K562 (cell line): ENCODE results near the gene AMBRA1. TPM values are rescaled to one million over a fixed set of nuclear protein-coding genes. Genes with fewer than 3 reads are reported as not detected.

ENCODE experiments used
- ADNP ChIP-seq: fragments of 200-800 bp; sonication (Bioruptor generic); IDR thresholded peaks from 2 replicates; pipeline ENCODE4 v1.6.1; 2016; ENCODE audit warnings: missing genetic modification characterization, missing compliant biosample characterization
- CBFA2T3 ChIP-seq: fragments of 450-650 bp; IDR thresholded peaks from 2 replicates; pipeline ENCODE4 v1.6.1; 2017
- COPS2 ChIP-seq: fragments of 450-650 bp; conservative IDR thresholded peaks from 2 replicates; pipeline ENCODE4 v1.6.1; 2016; ENCODE audit warnings: mild to moderate bottlenecking, moderate library complexity
- DPF2 ChIP-seq: fragments of 450-650 bp; IDR thresholded peaks from 2 replicates; pipeline ENCODE4 v1.6.1; 2016
- EHMT2 ChIP-seq: fragments of 450-650 bp; IDR thresholded peaks from 2 replicates; pipeline ENCODE4 v1.6.1; 2018; ENCODE audit warnings: antibody characterized with exemption
- ESRRA ChIP-seq: fragments of 450-650 bp; IDR thresholded peaks from 2 replicates; pipeline ENCODE4 v1.6.1; 2014; ENCODE audit warnings: low read depth, mild to moderate bottlenecking, moderate library complexity, borderline replicate concordance
- FOXK2 ChIP-seq, 2 experiments: fragments of 450-650 bp; IDR thresholded peaks in 1 of 2; conservative IDR thresholded peaks in 1 of 2; 2 replicates each; pipeline ENCODE4 v1.6.1; 2016; ENCODE audit warnings: low read depth in 2 of 2, mild to moderate bottlenecking in 1 of 2
- FOXP1 ChIP-seq: sonication (generic); formaldehyde crosslinking; IDR thresholded peaks from 2 replicates; pipeline ENCODE4 v1.8.0; 2022; ENCODE audit warnings: mild to moderate bottlenecking, missing genetic modification reagents
- HDAC3 ChIP-seq: fragments of 450-650 bp; IDR thresholded peaks from 2 replicates; pipeline ENCODE4 v1.6.1; 2018; ENCODE audit warnings: borderline replicate concordance, mild to moderate bottlenecking, moderate library complexity; ENCODE audit not compliant: partially characterized antibody
- NBN ChIP-seq: fragments of 450-650 bp; IDR thresholded peaks from 2 replicates; pipeline ENCODE4 v1.6.1; 2016; ENCODE audit warnings: low read depth, mild to moderate bottlenecking
- NFE2L1 ChIP-seq: fragments of 450-650 bp; IDR thresholded peaks from 2 replicates; pipeline ENCODE4 v1.6.1; 2016; ENCODE audit warnings: missing genetic modification characterization, low read depth, mild to moderate bottlenecking, missing compliant biosample characterization, moderate library complexity, borderline replicate concordance
- PHF21A ChIP-seq: fragments of 450-650 bp; IDR thresholded peaks from 2 replicates; pipeline ENCODE4 v1.6.1; 2017; ENCODE audit warnings: low read depth, borderline replicate concordance
- RCOR1 ChIP-seq, 2 experiments: IDR thresholded peaks; 2 replicates each; pipeline ENCODE4 v1.6.1; 2012; ENCODE audit warnings: low read depth in 2 of 2, low read length in 2 of 2, borderline replicate concordance in 1 of 2, improper control_type of control experiment in 1 of 2
- RUNX1 ChIP-seq: sonication (generic); IDR thresholded peaks from 2 replicates; pipeline ENCODE4 v1.6.1; 2016; ENCODE audit warnings: antibody characterized with exemption, low read depth
- TRIM24 ChIP-seq, 2 experiments: fragments of 450-650 bp; IDR thresholded peaks; 2 replicates each; pipeline ENCODE4 v1.6.1; 2016
- ZFP30 ChIP-seq: fragments of 250-450 bp; sonication (Bioruptor Pico); IDR thresholded peaks from 2 replicates; pipeline ENCODE4 v1.8.0; 2022; ENCODE audit warnings: moderate library complexity, mild to moderate bottlenecking, inconsistent platforms, borderline replicate concordance
- ZNF57 ChIP-seq: fragments of 450-650 bp; formaldehyde crosslinking; IDR thresholded peaks from 2 replicates; pipeline ENCODE4 v1.4.0; 2020; ENCODE audit warnings: mild to moderate bottlenecking, moderate library complexity
- polyA plus RNA-seq, 8 experiments: library from polyadenylated mRNA; depleted of rRNA in 4 of 8; stranded (reverse) in 5 of 8; unstranded in 3 of 8; fragments of >200 nt; fragmentation: Nextera tagmentation in 2 of 8; fragmentation: Illumina TruSeq in 1 of 8; extraction: Ambion mirVana in 2 of 8; extraction: Trizol in 1 of 8; gene quantifications; 2 replicates each; pipeline versions ENCODE4 v1.2.1 to v1.2.3, GENCODE V29; 2011 to 2014; ENCODE audit warnings: inconsistent platforms in 1 of 8, missing spikeins in 1 of 8
- total RNA-seq, 7 experiments: library from RNA; depleted of rRNA in 6 of 7; stranded (reverse); fragments of >200 nt in 6 of 7; fragmentation: Illumina TruSeq in 2 of 7; extraction: Trizol in 2 of 7; gene quantifications; 2 replicates each; pipeline versions ENCODE4 v1.2.1 to v1.2.3, GENCODE V29; 2011 to 2021; ENCODE audit warnings: low replicate concordance in 1 of 7
- TF ChIP-seq, protein P1 (sequence below), 2 experiments: fragments of 450-650 bp; IDR thresholded peaks; 2 replicates each; pipeline ENCODE4 v1.6.1; 2016
- TF ChIP-seq, protein P2 (sequence below): fragments of 450-650 bp; IDR thresholded peaks from 2 replicates; pipeline ENCODE4 v1.6.1; 2016; ENCODE audit warnings: low read depth, mild to moderate bottlenecking, moderate library complexity
- TF ChIP-seq, protein P3 (sequence below), 3 experiments: IDR thresholded peaks in 2 of 3; conservative IDR thresholded peaks in 1 of 3; 2 replicates each; pipeline ENCODE4 v1.5.1; 2011 to 2012; ENCODE audit warnings: low read length in 3 of 3, mild to moderate bottlenecking in 3 of 3, control low read depth in 2 of 3, improper control_type of control experiment in 1 of 3, inconsistent platforms in 1 of 3, low read depth in 1 of 3, mixed read lengths in 1 of 3, moderate library complexity in 1 of 3; ENCODE audit not compliant: insufficient read depth in 2 of 3
- TF ChIP-seq, protein P4 (sequence below): fragments of 250-450 bp; sonication (Bioruptor Pico); IDR thresholded peaks from 2 replicates; pipeline ENCODE4 v1.6.1; 2021; ENCODE audit warnings: mild to moderate bottlenecking

AMBRA1 gene
- total and polyA plus RNA-seq, 9 of the 15 experiments (the other 6 are each of a cell fraction or from before 2014, with no cell fraction given): 0.15 to 24.5 (median 13.0) TPM

DNA sequence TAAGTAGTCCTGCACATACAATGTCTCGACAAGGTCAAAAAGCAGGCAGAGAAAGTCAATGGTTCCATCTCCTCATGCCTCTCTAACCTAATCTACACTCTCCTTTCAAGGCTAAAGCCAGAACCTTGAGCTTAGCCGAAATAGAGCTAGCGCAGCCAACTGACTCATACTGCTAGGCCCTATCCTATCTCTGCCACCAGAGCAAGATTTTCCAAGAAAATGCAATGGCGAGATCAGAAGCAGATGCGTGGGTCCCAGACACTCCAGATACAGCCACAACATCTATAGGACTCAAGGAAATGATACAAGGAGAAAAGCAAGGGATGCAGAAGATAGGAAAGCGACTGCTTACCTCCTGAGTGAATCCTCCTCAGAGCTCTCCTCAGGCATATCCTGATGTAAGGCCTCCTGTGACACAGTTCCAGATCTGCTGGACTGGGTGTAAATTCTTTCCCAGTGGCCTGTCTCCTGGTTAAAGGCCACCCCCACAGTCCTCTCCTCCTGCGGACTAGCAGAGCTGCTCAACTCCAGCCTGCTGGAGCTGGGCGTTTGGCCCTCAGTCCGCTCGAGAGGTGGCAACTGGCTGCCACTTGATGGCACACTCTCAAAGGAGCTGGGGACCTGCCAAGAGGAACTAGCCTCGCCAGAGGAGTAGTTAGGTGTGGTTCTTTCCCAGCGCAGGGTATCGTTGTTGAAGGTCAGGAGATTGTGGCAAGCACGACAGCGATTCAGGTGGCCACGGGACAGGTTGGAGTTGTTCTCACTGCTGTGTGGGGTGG is 52.0 kb downstream of the AMBRA1 start (continued):
- TF ChIP-seq, protein P1, sequence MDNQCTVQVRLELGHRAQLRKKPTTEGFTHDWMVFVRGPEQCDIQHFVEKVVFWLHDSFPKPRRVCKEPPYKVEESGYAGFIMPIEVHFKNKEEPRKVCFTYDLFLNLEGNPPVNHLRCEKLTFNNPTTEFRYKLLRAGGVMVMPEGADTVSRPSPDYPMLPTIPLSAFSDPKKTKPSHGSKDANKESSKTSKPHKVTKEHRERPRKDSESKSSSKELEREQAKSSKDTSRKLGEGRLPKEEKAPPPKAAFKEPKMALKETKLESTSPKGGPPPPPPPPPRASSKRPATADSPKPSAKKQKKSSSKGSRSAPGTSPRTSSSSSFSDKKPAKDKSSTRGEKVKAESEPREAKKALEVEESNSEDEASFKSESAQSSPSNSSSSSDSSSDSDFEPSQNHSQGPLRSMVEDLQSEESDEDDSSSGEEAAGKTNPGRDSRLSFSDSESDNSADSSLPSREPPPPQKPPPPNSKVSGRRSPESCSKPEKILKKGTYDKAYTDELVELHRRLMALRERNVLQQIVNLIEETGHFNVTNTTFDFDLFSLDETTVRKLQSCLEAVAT (IDR thresholded peaks at IDR 0.05): peak in 1 of 2 experiments; percentile 44; a peak in 1 of 4 replicates
- TF ChIP-seq RUNX1: peak; percentile 84; the same call in 1 of the 2 replicates
- TF ChIP-seq, protein P2, sequence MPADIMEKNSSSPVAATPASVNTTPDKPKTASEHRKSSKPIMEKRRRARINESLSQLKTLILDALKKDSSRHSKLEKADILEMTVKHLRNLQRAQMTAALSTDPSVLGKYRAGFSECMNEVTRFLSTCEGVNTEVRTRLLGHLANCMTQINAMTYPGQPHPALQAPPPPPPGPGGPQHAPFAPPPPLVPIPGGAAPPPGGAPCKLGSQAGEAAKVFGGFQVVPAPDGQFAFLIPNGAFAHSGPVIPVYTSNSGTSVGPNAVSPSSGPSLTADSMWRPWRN: 0 out of 2 replicates have a peak, but pooled peaks have one; percentile 35
- 0 out of 2 replicates have a peak, but pooled peaks have one; percentile 11 for TF ChIP-seq NBN
- TF ChIP-seq, protein P3, sequence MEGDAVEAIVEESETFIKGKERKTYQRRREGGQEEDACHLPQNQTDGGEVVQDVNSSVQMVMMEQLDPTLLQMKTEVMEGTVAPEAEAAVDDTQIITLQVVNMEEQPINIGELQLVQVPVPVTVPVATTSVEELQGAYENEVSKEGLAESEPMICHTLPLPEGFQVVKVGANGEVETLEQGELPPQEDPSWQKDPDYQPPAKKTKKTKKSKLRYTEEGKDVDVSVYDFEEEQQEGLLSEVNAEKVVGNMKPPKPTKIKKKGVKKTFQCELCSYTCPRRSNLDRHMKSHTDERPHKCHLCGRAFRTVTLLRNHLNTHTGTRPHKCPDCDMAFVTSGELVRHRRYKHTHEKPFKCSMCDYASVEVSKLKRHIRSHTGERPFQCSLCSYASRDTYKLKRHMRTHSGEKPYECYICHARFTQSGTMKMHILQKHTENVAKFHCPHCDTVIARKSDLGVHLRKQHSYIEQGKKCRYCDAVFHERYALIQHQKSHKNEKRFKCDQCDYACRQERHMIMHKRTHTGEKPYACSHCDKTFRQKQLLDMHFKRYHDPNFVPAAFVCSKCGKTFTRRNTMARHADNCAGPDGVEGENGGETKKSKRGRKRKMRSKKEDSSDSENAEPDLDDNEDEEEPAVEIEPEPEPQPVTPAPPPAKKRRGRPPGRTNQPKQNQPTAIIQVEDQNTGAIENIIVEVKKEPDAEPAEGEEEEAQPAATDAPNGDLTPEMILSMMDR (IDR thresholded peaks at IDR 0.05 in 2 of 3, conservative IDR thresholded peaks at IDR 0.05 in 1 of 3; ENCODE audit: insufficient read depth in 2 of 3, low read depth in 1 of 3, low read length in 3 of 3): peak in 1 of 3 experiments; percentile 29; a peak in 1 of 6 replicates
- no peak for TF ChIP-seq ADNP (tag)
- TF ChIP-seq EHMT2: peak; percentile 83; the same call in 1 of the 2 replicates
- peak; percentile 69 to 96; a peak in 3 of 4 replicates for TF ChIP-seq RCOR1 (IDR thresholded peaks at IDR 0.05; ENCODE audit: borderline replicate concordance in 1 of 2, low read depth in 2 of 2, low read length in 2 of 2)
- peak in 1 of 2 experiments; percentile 21; a peak in 1 of 4 replicates for TF ChIP-seq FOXK2 (conservative IDR thresholded peaks at IDR 0.05 in 1 of 2, IDR thresholded peaks at IDR 0.05 in 1 of 2; ENCODE audit: low read depth in 2 of 2)
- no peak for TF ChIP-seq ZFP30 (CRISPR knock-in tag)
- TF ChIP-seq NFE2L1 (tag): no peak
- no peak for TF ChIP-seq PHF21A
- peak; percentile 66 to 82; a peak in 3 of 4 replicates for TF ChIP-seq TRIM24 (IDR thresholded peaks at IDR 0.05)
- TF ChIP-seq CBFA2T3: peak; percentile 97
- TF ChIP-seq FOXP1: no peak
- TF ChIP-seq, protein P4, sequence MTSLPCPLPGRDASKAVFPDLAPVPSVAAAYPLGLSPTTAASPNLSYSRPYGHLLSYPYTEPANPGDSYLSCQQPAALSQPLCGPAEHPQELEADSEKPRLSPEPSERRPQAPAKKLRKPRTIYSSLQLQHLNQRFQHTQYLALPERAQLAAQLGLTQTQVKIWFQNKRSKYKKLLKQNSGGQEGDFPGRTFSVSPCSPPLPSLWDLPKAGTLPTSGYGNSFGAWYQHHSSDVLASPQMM (CRISPR knock-in tag): no peak
- TF ChIP-seq DPF2: peak; percentile 95
- TF ChIP-seq HDAC3: peak; percentile 59
- TF ChIP-seq ESRRA: peak; percentile 64
- TF ChIP-seq ZNF57: no peak
- no peak for TF ChIP-seq COPS2
